ENCODE measurements around the gene RAB6D. TPM values are rescaled to one million over a fixed set of nuclear protein-coding genes. Genes with fewer than 3 reads are reported as not detected.
"Not testable (repeated sequence)": the region's sequence is repeated elsewhere in the genome, so short reads cannot be mapped to it uniquely, and the experiment has no call there.

The RAB6D gene
- total RNA-seq, 1 donor from 2014 or later = 3.6 TPM

- no peak for DNase-seq (ENCODE audit: low spot score)
These were observed 2.7 kb upstream of the RAB6D start for GRCh38 chr2:131366643-131367042.

- no peak for DNase-seq (ENCODE audit: low spot score)
These were observed 1.5 kb upstream of the RAB6D start for GRCh38 chr2:131365452-131365851.

- DNase-seq (ENCODE audit: low spot score) = not testable (repeated sequence)
These were observed 755 bp downstream of the RAB6D start for GRCh38 chr2:131363213-131363612.

- not testable (repeated sequence) for DNase-seq (ENCODE audit: low spot score)
These were observed 2.2 kb downstream of the RAB6D start for GRCh38 chr2:131361773-131362172.

GRCh38 chr2:131353167-131353697 is 10.7 kb downstream of the RAB6D start:
- DNase-seq (ENCODE audit: low spot score) = not testable (repeated sequence)

- DNase-seq (ENCODE audit: low spot score) = no peak
These were observed 14.9 kb downstream of the RAB6D start for GRCh38 chr2:131349021-131349420.

- DNase-seq (ENCODE audit: low spot score) = not testable (repeated sequence)
These were observed 16.9 kb downstream of the RAB6D start for GRCh38 chr2:131347035-131347434.

GRCh38 chr2:131339307-131339706 is 24.7 kb downstream of the RAB6D start:
- DNase-seq (ENCODE audit: low spot score) = not testable (repeated sequence)

- peak; percentile 7 for DNase-seq (ENCODE audit: low spot score)
These were observed 28.6 kb downstream of the RAB6D start for GRCh38 chr2:131335319-131335718.

GRCh38 chr2:131332709-131333108 is 31.3 kb downstream of the RAB6D start:
- not testable (repeated sequence) for DNase-seq (ENCODE audit: low spot score)

- not testable (repeated sequence) for DNase-seq (ENCODE audit: low spot score)
These were observed 33.0 kb downstream of the RAB6D start for GRCh38 chr2:131331000-131331399.

GRCh38 chr2:131322209-131322608 is 41.8 kb downstream of the RAB6D start:
- no peak for DNase-seq (ENCODE audit: low spot score)

GRCh38 chr2:131321344-131321743 is 42.6 kb downstream of the RAB6D start:
- not testable (repeated sequence) for DNase-seq (ENCODE audit: low spot score)

- DNase-seq (ENCODE audit: low spot score) = not testable (repeated sequence)
These were observed 53.0 kb downstream of the RAB6D start for GRCh38 chr2:131311001-131311400.

Other genes with a start within 250 kb of the RAB6D start
- gene POTEE, start 154.6 kb downstream of the RAB6D start, total RNA-seq (ENCODE audit: insufficient read depth, low replicate concordance) = 0.72 TPM
- 5.3 TPM for gene TUBA3D, start 112.0 kb upstream of the RAB6D start, total RNA-seq (ENCODE audit: insufficient read depth, low replicate concordance)
- gene MZT2A, start 128.2 kb upstream of the RAB6D start, total RNA-seq (ENCODE audit: insufficient read depth, low replicate concordance) = 59.2 TPM
- gene CCDC74A, start 163.7 kb upstream of the RAB6D start, total RNA-seq (ENCODE audit: insufficient read depth, low replicate concordance) = not detected

Data from umbilical cord (tissue), 2 donors.